Upper lobe of left lung (tissue), 6 donors: Measurements from ENCODE around the gene CEBPB. TPM values are rescaled to one million over a fixed set of nuclear protein-coding genes. Genes with fewer than 3 reads are reported as not detected.
A peak's percentile ranks its signal among the peaks of the same experiment; 100 is the strongest.

Experiments used
- ATAC-seq, 2 donors: fragments of 200-7000 bp; cut with Tn5 transposase; one replicate each; pipeline ENCODE4 v1.9.1; 2022; ENCODE audit warnings: mild to moderate bottlenecking in 2 of 2, moderate library complexity in 2 of 2; ENCODE audit not compliant: low FRiP score in 2 of 2
- DNase-seq, 2 donors: peaks; one replicate each; pipeline ENCODE4 v3.0.0-alpha.2; 2019 to 2020
- H3K27ac ChIP-seq, 4 donors: fragments of 200-600 bp; sonication (generic); one replicate each; pipeline ENCODE4 v1.5.1; 2016 to 2019
- H3K27me3 ChIP-seq, 4 donors: fragments of 200-600 bp; sonication (generic); one replicate each; pipeline ENCODE4 v1.5.1; 2017 to 2019
- H3K36me3 ChIP-seq, 4 donors: fragments of 200-600 bp; sonication (generic); one replicate each; pipeline ENCODE4 v1.5.1; 2016 to 2019
- H3K4me1 ChIP-seq, 4 donors: fragments of 200-600 bp; sonication (generic); one replicate each; pipeline ENCODE4 v1.5.1; 2018 to 2019
- H3K4me3 ChIP-seq, 4 donors: fragments of 200-600 bp; sonication (generic); one replicate each; pipeline ENCODE4 v1.5.1; 2017 to 2019; ENCODE audit warnings: mild to moderate bottlenecking in 2 of 4, moderate library complexity in 1 of 4
- H3K9me3 ChIP-seq, 4 donors: fragments of 200-600 bp; sonication (generic); one replicate each; pipeline ENCODE4 v1.5.1; 2018 to 2019
- CTCF ChIP-seq, 6 experiments: fragments of 450-650 bp in 4 of 6; fragments of 200-600 bp in 2 of 6; sonication (generic) in 2 of 6; IDR thresholded peaks; one replicate each; pipeline ENCODE4 v1.5.1; 2016 to 2019; ENCODE audit warnings: antibody characterized with exemption in 6 of 6
- EP300 ChIP-seq, 4 donors: sonication (generic); formaldehyde crosslinking; IDR thresholded peaks; one replicate each; pipeline ENCODE4 v1.5.1; 2017; ENCODE audit warnings: antibody characterized with exemption in 4 of 4, control low read depth in 2 of 4
- POLR2A ChIP-seq, 4 donors: fragments of 450-650 bp; IDR thresholded peaks; one replicate each; pipeline ENCODE4 v1.5.1; 2016 to 2017; ENCODE audit warnings: antibody characterized with exemption in 4 of 4, mild to moderate bottlenecking in 2 of 4
- POLR2AphosphoS5 ChIP-seq, 2 donors: sonication (generic); formaldehyde crosslinking; IDR thresholded peaks; one replicate each; pipeline ENCODE4 v1.5.1; 2017; ENCODE audit warnings: antibody characterized with exemption in 2 of 2
- WGBS, 2 donors: methylation state at CpG; one replicate each; pipeline ENCODE4 v1.1.5; 2017 to 2018; 5-methylcytosine and 5-hydroxymethylcytosine counted together
- total RNA-seq, 6 donors: library from RNA; depleted of rRNA in 4 of 6; stranded (reverse); fragments of >200 nt in 4 of 6; gene quantifications; one replicate each; pipeline versions ENCODE4 v1.1.0 to v1.2.1, GENCODE V29; 2016 to 2021
- donor health status: DM: no; HTN: no; CAD: no; lungs with moderate emphysema.
- donor health status: DM: no; HTN: yes; CAD: no; lungs with severe emphysema.

CEBPB gene
- total RNA-seq, 6 donors from 2014 or later = 161 to 411 (median 292) TPM

GRCh38 chr20:50220894-50221365 lies 30.3 kb downstream of the CEBPB start:
- no peaks in the 10 kb centered on the region for H3K36me3 ChIP-seq
- H3K4me1 ChIP-seq = peaks cover 5 to 40% (median 20%) of the 10 kb centered on the region in 4 donors
- H3K27me3 ChIP-seq = no peaks in the 10 kb centered on the region
- H3K4me3 ChIP-seq = no peak overlapping the region
- ATAC-seq (no peak), DNase-seq (no peak)
- TF ChIP-seq POLR2AphosphoS5 (IDR thresholded peaks at IDR 0.05) (no peak), POLR2A (IDR thresholded peaks at IDR 0.05) (no peak), EP300 (IDR thresholded peaks at IDR 0.05) (no peak), CTCF (IDR thresholded peaks at IDR 0.05) (no peak)
- no peaks in the 10 kb centered on the region for H3K9me3 ChIP-seq
- WGBS, 2 donors = 65 to 79% methylated on average over 13 of the region's 13 CpGs
- H3K27ac ChIP-seq = peak overlapping the region; percentile 67 to 86 (median 79)

- TF ChIP-seq POLR2A (IDR thresholded peaks at IDR 0.05) (peak in 1 of 4 donors; percentile 43), EP300 (IDR thresholded peaks at IDR 0.05) (peak in 2 of 4 donors; percentile 20 to 50), POLR2AphosphoS5 (IDR thresholded peaks at IDR 0.05) (peak; percentile 63 to 78), CTCF (IDR thresholded peaks at IDR 0.05) (no peak)
- ATAC-seq = peak; percentile 37 to 72
- peak overlapping the region; percentile 67 to 86 (median 79) for H3K27ac ChIP-seq
Measured at GRCh38 chr20:50221501-50222308, 31.1 kb downstream of the CEBPB start.

GRCh38 chr20:50222309-50223038 lies 31.8 kb downstream of the CEBPB start:
- no peaks in the 10 kb centered on the region for H3K9me3 ChIP-seq
- WGBS, 2 donors = 84 to 88% methylated on average over 12 of the region's 12 CpGs
- H3K27ac ChIP-seq = peak overlapping the region; percentile 67 to 86 (median 79)
- ATAC-seq (no peak), DNase-seq (no peak)
- H3K27me3 ChIP-seq = no peaks in the 10 kb centered on the region
- peaks cover 5 to 40% (median 27%) of the 10 kb centered on the region in 4 donors for H3K4me1 ChIP-seq
- H3K36me3 ChIP-seq = no peaks in the 10 kb centered on the region
- no peak overlapping the region for H3K4me3 ChIP-seq
- TF ChIP-seq POLR2A (IDR thresholded peaks at IDR 0.05) (peak in 1 of 4 donors; percentile 30), EP300 (IDR thresholded peaks at IDR 0.05) (no peak)

More at GRCh38 chr20:50221501-50222308, 31.1 kb downstream of the CEBPB start:
- no peaks in the 10 kb centered on the region for H3K36me3 ChIP-seq
- H3K27me3 ChIP-seq = no peaks in the 10 kb centered on the region
- no peak overlapping the region for H3K4me3 ChIP-seq
- 57 to 70% methylated on average over 13 to 18 of the region's 18 CpGs for WGBS, 2 donors
- DNase-seq = peak in 1 of 2 donors; percentile 82
- H3K9me3 ChIP-seq = no peaks in the 10 kb centered on the region
- peaks cover 5 to 40% (median 26%) of the 10 kb centered on the region in 4 donors for H3K4me1 ChIP-seq

- 85 to 90% methylated on average over 28 of the region's 28 CpGs for WGBS, 2 donors
- Histone ChIP-seq H3K27ac (peak overlapping the region; percentile 57 to 86 (median 79)), H3K27me3 (no peaks in the 10 kb centered on the region), H3K36me3 (no peaks in the 10 kb centered on the region), H3K9me3 (no peaks in the 10 kb centered on the region), H3K4me1 (peaks cover 5 to 40% (median 27%) of the 10 kb centered on the region in 4 donors), H3K4me3 (no peak overlapping the region)
- DNase-seq (peak in 1 of 2 donors; percentile 81), ATAC-seq (no peak)
- TF ChIP-seq POLR2A (IDR thresholded peaks at IDR 0.05) = no peak
- TF ChIP-seq EP300 (IDR thresholded peaks at IDR 0.05) = no peak
- TF ChIP-seq POLR2AphosphoS5 (IDR thresholded peaks at IDR 0.05) = no peak
- no peak for TF ChIP-seq CTCF (IDR thresholded peaks at IDR 0.05)
Measured at GRCh38 chr20:50223039-50224005, 32.7 kb downstream of the CEBPB start.
